Gastroesophageal sphincter (tissue), 4 donors: ENCODE measurements around the gene JMY. TPM values are rescaled to one million over a fixed set of nuclear protein-coding genes. Genes with fewer than 3 reads are reported as not detected.

Source experiments
- ATAC-seq: fragments of 150-250 bp; one replicate; pipeline ENCODE4 v1.9.1; 2016; ENCODE audit warnings: mild to moderate bottlenecking, moderate library complexity
- H3K27ac ChIP-seq, 4 donors: fragments of 200-600 bp; sonication (generic) in 3 of 4; 1 replicate in 3 of 4; 2 replicates in 1 of 4; pipeline ENCODE4 v1.5.1; 2016 to 2019
- H3K27me3 ChIP-seq: fragments of 200-600 bp; sonication (generic); one replicate; pipeline ENCODE4 v1.5.1; 2019
- H3K36me3 ChIP-seq, 2 donors: fragments of 200-600 bp; sonication (generic); one replicate each; pipeline ENCODE4 v1.5.1; 2019; ENCODE audit warnings: control low read depth in 1 of 2
- H3K4me1 ChIP-seq, 3 donors: fragments of 200-600 bp; sonication (generic); 1 replicate in 2 of 3; 2 replicates in 1 of 3; pipeline ENCODE4 v1.5.1; 2016 to 2019; ENCODE audit warnings: control low read depth in 2 of 3
- H3K4me3 ChIP-seq, 2 donors: fragments of 200-600 bp; sonication (generic); one replicate each; pipeline ENCODE4 v1.5.1; 2019; ENCODE audit warnings: mild to moderate bottlenecking in 1 of 2, moderate library complexity in 1 of 2
- H3K9me3 ChIP-seq, 3 donors: fragments of 200-600 bp; sonication (generic); one replicate each; pipeline ENCODE4 v1.5.1; 2017 to 2019; ENCODE audit warnings: control low read depth in 2 of 3
- EP300 ChIP-seq: sonication (generic); formaldehyde crosslinking; IDR thresholded peaks from one replicate; pipeline ENCODE4 v1.6.1; 2017; ENCODE audit warnings: antibody characterized with exemption, mild to moderate bottlenecking
- POLR2A ChIP-seq, 2 donors: fragments of 450-650 bp; IDR thresholded peaks; one replicate each; pipeline ENCODE4 v1.6.1; 2017; ENCODE audit warnings: antibody characterized with exemption in 2 of 2, mild to moderate bottlenecking in 2 of 2, moderate library complexity in 1 of 2
- POLR2AphosphoS5 ChIP-seq: sonication (generic); formaldehyde crosslinking; IDR thresholded peaks from one replicate; pipeline ENCODE4 v1.6.1; 2017; ENCODE audit warnings: antibody characterized with exemption
- WGBS, 2 donors: methylation state at CpG; one replicate each; pipeline ENCODE4 v1.1.5; 2018; ENCODE audit warnings: low coverage in 1 of 2; 5-methylcytosine and 5-hydroxymethylcytosine counted together
- total RNA-seq, 4 donors: library from RNA; depleted of rRNA; stranded (reverse); fragments of >200 nt; gene quantifications; one replicate each; pipeline ENCODE4 v1.1.0, GENCODE V29; 2016
- TF ChIP-seq, protein P1 (sequence below), 4 experiments: fragments of 200-600 bp in 2 of 4; fragments of 450-650 bp in 2 of 4; sonication (generic) in 1 of 4; IDR thresholded peaks; one replicate each; pipeline ENCODE4 v1.5.1; 2017 to 2019; ENCODE audit warnings: antibody characterized with exemption in 4 of 4, mild to moderate bottlenecking in 2 of 4, moderate library complexity in 2 of 4

JMY gene
- total RNA-seq, 4 donors from 2014 or later: 33.1 to 54.2 (median 46.5) TPM

DNA sequence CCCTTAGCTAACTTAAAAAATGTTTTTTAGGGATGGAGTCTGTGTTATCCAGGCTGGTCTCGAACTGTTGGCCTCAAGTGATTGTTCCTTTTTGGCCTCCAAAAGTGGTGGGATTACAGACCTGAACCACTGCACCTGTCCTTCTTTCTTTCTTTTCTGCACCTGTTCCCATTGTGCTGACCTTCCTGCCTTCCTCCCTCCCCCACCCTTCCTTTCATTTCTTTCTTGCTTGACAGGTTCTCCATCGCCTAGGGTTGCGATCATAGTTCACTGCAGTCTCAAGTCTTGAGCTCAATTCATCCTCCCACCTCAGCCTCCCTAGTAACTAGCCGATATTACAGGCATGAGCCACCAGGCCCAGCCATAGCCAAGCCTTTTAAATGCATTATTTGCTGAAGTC, 20.6 kb downstream of the JMY start:
- WGBS, 2 donors: 94 to 98% methylated on average over 4 of the region's 4 CpGs
- TF ChIP-seq POLR2A (IDR thresholded peaks at IDR 0.05) (no peak), EP300 (no peak), POLR2AphosphoS5 (no peak)
- TF ChIP-seq, protein P1, sequence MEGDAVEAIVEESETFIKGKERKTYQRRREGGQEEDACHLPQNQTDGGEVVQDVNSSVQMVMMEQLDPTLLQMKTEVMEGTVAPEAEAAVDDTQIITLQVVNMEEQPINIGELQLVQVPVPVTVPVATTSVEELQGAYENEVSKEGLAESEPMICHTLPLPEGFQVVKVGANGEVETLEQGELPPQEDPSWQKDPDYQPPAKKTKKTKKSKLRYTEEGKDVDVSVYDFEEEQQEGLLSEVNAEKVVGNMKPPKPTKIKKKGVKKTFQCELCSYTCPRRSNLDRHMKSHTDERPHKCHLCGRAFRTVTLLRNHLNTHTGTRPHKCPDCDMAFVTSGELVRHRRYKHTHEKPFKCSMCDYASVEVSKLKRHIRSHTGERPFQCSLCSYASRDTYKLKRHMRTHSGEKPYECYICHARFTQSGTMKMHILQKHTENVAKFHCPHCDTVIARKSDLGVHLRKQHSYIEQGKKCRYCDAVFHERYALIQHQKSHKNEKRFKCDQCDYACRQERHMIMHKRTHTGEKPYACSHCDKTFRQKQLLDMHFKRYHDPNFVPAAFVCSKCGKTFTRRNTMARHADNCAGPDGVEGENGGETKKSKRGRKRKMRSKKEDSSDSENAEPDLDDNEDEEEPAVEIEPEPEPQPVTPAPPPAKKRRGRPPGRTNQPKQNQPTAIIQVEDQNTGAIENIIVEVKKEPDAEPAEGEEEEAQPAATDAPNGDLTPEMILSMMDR (IDR thresholded peaks at IDR 0.05): no peak
- no peak for ATAC-seq
- Histone ChIP-seq H3K27me3 (no peaks in the 10 kb centered on the region), H3K9me3 (no peaks in the 10 kb centered on the region), H3K4me3 (no peak overlapping the region), H3K4me1 (peaks cover 0 to 49% (median 0%) of the 10 kb centered on the region in 3 donors), H3K36me3 (no peaks in the 10 kb centered on the region), H3K27ac (no peak overlapping the region)

DNA sequence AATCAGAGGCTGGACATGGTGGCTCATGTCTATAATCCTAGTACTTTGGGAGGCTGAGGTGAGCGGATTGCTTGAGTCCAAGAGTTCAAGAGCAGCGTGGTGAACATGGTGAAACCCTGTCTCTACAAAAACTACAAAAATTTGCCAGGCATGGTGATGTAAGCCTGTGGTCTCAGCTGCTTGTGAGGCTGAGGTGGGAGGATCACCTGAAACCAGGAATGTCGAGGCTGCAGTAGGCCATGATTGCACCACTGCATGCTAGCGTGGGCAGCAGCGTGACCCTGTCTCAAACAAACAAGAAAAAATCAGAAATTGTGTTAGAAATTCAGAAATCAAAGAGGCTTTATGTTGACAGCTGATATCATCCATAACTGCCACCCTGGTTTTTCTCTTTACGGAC, 21.4 kb downstream of the JMY start:
- Histone ChIP-seq H3K4me1 (peaks cover 0 to 56% (median 0%) of the 10 kb centered on the region in 3 donors), H3K36me3 (no peaks in the 10 kb centered on the region), H3K9me3 (no peaks in the 10 kb centered on the region), H3K4me3 (no peak overlapping the region), H3K27me3 (no peaks in the 10 kb centered on the region), H3K27ac (no peak overlapping the region)
- ATAC-seq: no peak
- TF ChIP-seq POLR2A (IDR thresholded peaks at IDR 0.05) (no peak), EP300 (no peak), POLR2AphosphoS5 (no peak)
- TF ChIP-seq, protein P1 (IDR thresholded peaks at IDR 0.05): no peak
- WGBS, 2 donors: 96% methylated on average over 4 to 5 of the region's 6 CpGs

DNA sequence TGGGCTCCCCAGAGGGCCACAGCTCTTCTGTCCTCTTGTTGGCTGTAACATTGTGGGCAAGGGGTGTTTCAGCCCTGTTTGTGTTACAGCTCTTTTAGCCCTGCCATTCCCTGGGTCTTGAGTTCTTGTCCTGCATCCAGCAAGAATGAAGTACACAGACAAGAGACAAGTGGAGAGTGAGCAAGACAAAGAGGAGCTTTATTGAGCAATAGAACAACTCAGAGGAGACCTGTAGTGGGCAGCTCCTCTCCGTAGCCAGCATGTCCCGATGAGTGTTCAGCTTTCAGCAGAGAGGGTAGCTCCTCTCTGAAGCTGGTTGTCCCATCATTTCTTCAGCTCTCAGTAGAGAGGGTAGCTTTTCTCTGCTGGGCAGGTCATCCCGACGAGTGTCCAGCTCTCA, 22.9 kb downstream of the JMY start:
- TF ChIP-seq, protein P1 (IDR thresholded peaks at IDR 0.05): no peak
- TF ChIP-seq EP300: no peak
- no peak for TF ChIP-seq POLR2AphosphoS5
- no peak for TF ChIP-seq POLR2A (IDR thresholded peaks at IDR 0.05)
- no CpG with 5 or more reads among the region's 4 CpGs for WGBS, 2 donors
- peaks cover 0 to 67% (median 0%) of the 10 kb centered on the region in 3 donors for H3K4me1 ChIP-seq

DNA sequence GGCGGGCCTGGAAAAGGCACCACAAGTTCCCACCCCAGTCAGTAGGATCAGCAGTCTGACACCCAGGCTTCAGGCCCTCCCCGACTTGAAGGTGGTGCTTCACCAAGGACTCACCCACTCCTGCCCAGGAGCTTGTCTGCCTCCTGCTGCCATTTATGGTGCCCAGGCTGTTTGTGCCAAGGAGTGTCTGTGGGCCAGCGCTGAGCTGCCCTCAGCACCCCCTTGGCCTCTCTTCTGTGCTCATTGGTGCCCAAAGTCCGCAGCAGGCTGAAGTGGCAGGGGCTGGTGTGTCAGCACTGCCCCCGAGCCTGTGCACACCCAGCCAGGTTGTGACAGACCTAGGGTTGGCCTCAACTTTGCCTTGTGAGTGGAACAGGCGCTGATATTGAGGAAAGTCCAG, 23.5 kb downstream of the JMY start:
- no peak for ATAC-seq
- H3K36me3 ChIP-seq: no peaks in the 10 kb centered on the region
- TF ChIP-seq POLR2A (IDR thresholded peaks at IDR 0.05) (no peak), POLR2AphosphoS5 (no peak), EP300 (no peak)
- TF ChIP-seq, protein P1 (IDR thresholded peaks at IDR 0.05): no peak
- no CpG with 5 or more reads among the region's 6 CpGs for WGBS, 2 donors
- H3K4me1 ChIP-seq: peaks cover 0 to 67% (median 0%) of the 10 kb centered on the region in 3 donors
- no peaks in the 10 kb centered on the region for H3K27me3 ChIP-seq
- no peaks in the 10 kb centered on the region for H3K9me3 ChIP-seq
- H3K4me3 ChIP-seq: no peak overlapping the region
- no peak overlapping the region for H3K27ac ChIP-seq

More for the DNA sequence above, 22.9 kb downstream of the JMY start:
- Histone ChIP-seq H3K27me3 (no peaks in the 10 kb centered on the region), H3K9me3 (no peaks in the 10 kb centered on the region), H3K36me3 (no peaks in the 10 kb centered on the region), H3K27ac (no peak overlapping the region), H3K4me3 (no peak overlapping the region)
- no peak for ATAC-seq

DNA sequence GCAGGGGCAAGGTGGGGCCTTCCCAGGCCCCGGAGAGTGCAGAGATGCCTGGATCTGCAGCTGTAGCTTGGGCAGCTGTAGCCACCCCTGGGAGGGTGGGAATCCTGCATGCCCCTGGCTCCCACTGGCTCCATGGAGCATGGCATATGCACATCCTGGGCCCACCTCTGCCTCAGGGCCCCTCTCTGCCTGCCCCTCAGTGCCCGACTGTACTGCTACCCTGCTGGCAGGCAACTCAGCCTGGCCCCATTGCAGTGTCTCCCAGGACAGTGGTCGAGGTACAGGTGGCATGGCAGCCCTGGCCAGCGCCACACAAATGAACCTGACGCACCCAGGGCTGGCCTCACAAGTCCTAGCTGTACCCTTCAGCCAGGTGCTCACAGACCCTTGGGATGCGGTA, 23.9 kb downstream of the JMY start:
- no peaks in the 10 kb centered on the region for H3K36me3 ChIP-seq
- no peak overlapping the region for H3K27ac ChIP-seq
- no peaks in the 10 kb centered on the region for H3K9me3 ChIP-seq
- H3K4me3 ChIP-seq: no peak overlapping the region
- no peak for TF ChIP-seq POLR2AphosphoS5
- no peak for TF ChIP-seq EP300
- no peak for TF ChIP-seq POLR2A (IDR thresholded peaks at IDR 0.05)
- TF ChIP-seq, protein P1 (IDR thresholded peaks at IDR 0.05): no peak
- H3K27me3 ChIP-seq: no peaks in the 10 kb centered on the region
- no CpG with 5 or more reads among the region's 6 CpGs for WGBS, 2 donors
- peaks cover 0 to 64% (median 0%) of the 10 kb centered on the region in 3 donors for H3K4me1 ChIP-seq
- no peak for ATAC-seq
